ENCODE measurements around the gene CLCN6. TPM values are rescaled to one million over a fixed set of nuclear protein-coding genes. Genes with fewer than 3 reads are reported as not detected.
A peak's percentile ranks its signal among the peaks of the same experiment; 100 is the strongest.

The CLCN6 gene
- total and polyA plus RNA-seq, 2 of the 8 experiments (the other 6 are each of a cell fraction or from before 2014, with no cell fraction given): 15.7 to 26.0 TPM

DNA sequence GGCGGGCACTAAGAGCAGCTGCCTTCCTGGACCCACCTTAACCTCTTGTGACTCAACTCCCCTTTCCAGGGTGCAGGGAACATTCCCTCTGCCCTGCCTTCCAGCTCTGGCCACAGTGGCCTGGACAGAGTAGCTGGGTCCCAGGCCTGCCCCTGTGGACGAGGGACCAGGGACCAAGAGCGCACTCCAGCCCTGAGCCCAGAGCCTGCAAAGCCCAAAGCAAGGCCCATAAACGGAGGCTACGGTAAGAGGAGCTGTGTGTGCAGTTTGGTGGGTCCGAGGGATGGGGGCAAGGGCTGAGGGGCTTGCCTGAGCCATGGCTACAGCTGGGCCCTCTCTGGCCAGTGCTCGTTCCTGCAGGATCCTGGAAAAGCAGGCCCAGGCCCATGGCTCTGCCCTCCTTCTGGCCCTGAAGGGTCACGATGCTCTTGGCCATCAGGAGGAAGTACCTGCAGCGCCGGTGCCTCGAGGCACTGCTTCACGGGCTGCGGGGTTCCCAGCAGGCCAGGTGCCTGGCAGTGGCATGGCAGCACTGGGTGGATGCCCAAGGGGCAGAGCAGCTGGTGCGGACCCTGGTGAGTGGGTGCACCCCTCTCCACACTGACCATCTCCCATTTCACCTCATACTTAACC lies 18.1 kb upstream of the CLCN6 start:
- peak overlapping the region; percentile 99; the same call in 1 of the 2 replicates for H2BK5ac ChIP-seq (ENCODE audit: low read depth, low read length)
- TF ChIP-seq KDM5A (IDR thresholded peaks at IDR 0.05; ENCODE audit: low read length) (no peak), POLR2A (IDR thresholded peaks at IDR 0.05; ENCODE audit: control extremely low read depth in 1 of 2, low read depth in 2 of 2, low read length in 2 of 2) (0 out of 3 replicates have a peak, but pooled peaks of 1 of the 2 experiments have one; percentile 9)
- peak overlapping the region; percentile 33 for H3K56ac ChIP-seq (replicated peaks; ENCODE audit: insufficient read length, low read depth, low read length)
- peak overlapping the region; percentile 100; the same call in 1 of the 2 replicates for H2BK15ac ChIP-seq (ENCODE audit: low read length)
- CTCF ChIA-PET (ENCODE audit: partially characterized antibody): interaction anchor here (0.7 to 5.4 kb wide), 9 partner anchors 9 to 80 kb away, joined by 3 to 49 read pairs (median 6); partner anchors contain the start of genes CLCN6 and MTHFR
- peaks cover 7 to 34% (median 25%) of the 10 kb centered on the region in 4 experiments for H3K4me1 ChIP-seq (replicated peaks in 1 of 4; ENCODE audit: control insufficient read depth in 3 of 4, insufficient read depth in 4 of 4, low read length in 3 of 4)
- H3K79me1 ChIP-seq (ENCODE audit: low read depth, low read length): no peaks in the 10 kb centered on the region
- peak overlapping the region; percentile 34 to 64; a peak in 1 of 4 replicates for H3K4me2 ChIP-seq (ENCODE audit: insufficient read depth in 1 of 2, low read depth in 2 of 2, low read length in 2 of 2)
- WGBS, 2 experiments (ENCODE audit: extremely low coverage in 1 of 2, insufficient coverage in 1 of 2, insufficient read length in 1 of 2, insufficient replicate concordance in 2 of 2, low coverage in 1 of 2, low lambda C conversion rate in 2 of 2, missing lambda C conversion rate in 1 of 2): 84% methylated on average over 14 of the region's 14 CpGs; no CpG with 5 or more reads in 1 of the 2 experiments
- H3K23ac ChIP-seq (ENCODE audit: insufficient read length): no peak overlapping the region
- H4K8ac ChIP-seq (ENCODE audit: extremely low read depth, insufficient read depth, low read length): peak overlapping the region; percentile 79
- H2BK120ac ChIP-seq (replicated peaks; ENCODE audit: low read depth, low read length): peak overlapping the region; percentile 49
- H4K20me1 ChIP-seq (replicated peaks in 1 of 2; ENCODE audit: control insufficient read depth in 1 of 2, insufficient read depth in 2 of 2, low read length in 2 of 2): peaks cover 0 to 3% of the 10 kb centered on the region in 2 experiments
- H3K14ac ChIP-seq (ENCODE audit: insufficient read length): no peak overlapping the region
- no peaks in the 10 kb centered on the region for H3K23me2 ChIP-seq (ENCODE audit: low read depth, low read length)
- peak overlapping the region; percentile 86 for H2BK20ac ChIP-seq (ENCODE audit: low read length)
- FAIRE-seq (no peak), DNase-seq (ENCODE audit: low read depth in 1 of 2, low spot score in 2 of 2) (no peak)
- peaks cover 0 to 10% (median 5%) of the 10 kb centered on the region in 4 experiments; a peak in 3 of 8 replicates for H3K36me3 ChIP-seq (ENCODE audit: control insufficient read depth in 2 of 4, insufficient read depth in 4 of 4, low read length in 3 of 4)
- peak overlapping the region; percentile 97; the same call in 1 of the 2 replicates for H2BK12ac ChIP-seq (ENCODE audit: low read depth, low read length)
- H2AFZ ChIP-seq (ENCODE audit: low read length): no peak overlapping the region
- peak overlapping the region; percentile 96 for H3K18ac ChIP-seq (ENCODE audit: extremely low read depth, low read length)
- peak overlapping the region; percentile 90 for H4K91ac ChIP-seq (replicated peaks; ENCODE audit: insufficient read length, low read length)
- POLR2A ChIA-PET (ENCODE audit: partially characterized antibody): interaction anchor here (0.8 to 3.0 kb wide), 17 partner anchors 8 to 194 kb away, joined by 3 to 27 read pairs (median 4); partner anchors contain the start of genes AGTRAP, CLCN6 and MTHFR
- H3K27ac ChIP-seq (ENCODE audit: low read depth, low read length): peak overlapping the region; percentile 67; the same call in 1 of the 2 replicates
- H3K9me3 ChIP-seq (ENCODE audit: insufficient read depth in 2 of 2, low read depth in 1 of 2, low read length in 1 of 2): no peaks in the 10 kb centered on the region
- H4K5ac ChIP-seq (ENCODE audit: insufficient read length, low read depth, low read length): peak overlapping the region; percentile 24
- no peaks in the 10 kb centered on the region for H3K79me2 ChIP-seq (ENCODE audit: control insufficient read depth in 1 of 2, insufficient read depth in 2 of 2, low read length in 2 of 2)
- peak overlapping the region; percentile 95 for H3K4ac ChIP-seq (replicated peaks; ENCODE audit: insufficient read length, low read depth, low read length)
- H3K4me3 ChIP-seq (ENCODE audit: extremely low read depth in 1 of 4, insufficient read depth in 2 of 4, low read depth in 3 of 4, low read length in 4 of 4): peak overlapping the region in 1 of 4 experiments; percentile 16; a peak in 2 of 8 replicates
- H2AK5ac ChIP-seq (ENCODE audit: low read depth, low read length): peak overlapping the region; percentile 80; the same call in 1 of the 2 replicates
- H3K27me3 ChIP-seq (replicated peaks in 1 of 4; ENCODE audit: control insufficient read depth in 3 of 4, extremely low read depth in 1 of 4, insufficient read depth in 3 of 4, low read length in 3 of 4): no peaks in the 10 kb centered on the region
- H3K9ac ChIP-seq (replicated peaks in 1 of 4; ENCODE audit: extremely low read depth in 1 of 4, low read depth in 3 of 4, low read length in 3 of 4): peak overlapping the region in 1 of 4 experiments; percentile 8; a peak in 2 of 7 replicates
